Activated naive CD8-positive, alpha-beta T cell treated with anti-CD3 and anti-CD28 coated beads, Interleukin-2, amount 50 U/mL, for 16 hours (primary cell): Measurements from ENCODE around the gene SLC4A9.
"Not testable (repeated sequence)": the region's sequence is repeated elsewhere in the genome, so short reads cannot be mapped to it uniquely, and the experiment has no call there.

Experiments
- DNase-seq: peaks from one replicate; pipeline ENCODE4 v3.0.0-alpha.2; 2020; ENCODE audit warnings: low read depth, low spot score

The SLC4A9 gene

DNA sequence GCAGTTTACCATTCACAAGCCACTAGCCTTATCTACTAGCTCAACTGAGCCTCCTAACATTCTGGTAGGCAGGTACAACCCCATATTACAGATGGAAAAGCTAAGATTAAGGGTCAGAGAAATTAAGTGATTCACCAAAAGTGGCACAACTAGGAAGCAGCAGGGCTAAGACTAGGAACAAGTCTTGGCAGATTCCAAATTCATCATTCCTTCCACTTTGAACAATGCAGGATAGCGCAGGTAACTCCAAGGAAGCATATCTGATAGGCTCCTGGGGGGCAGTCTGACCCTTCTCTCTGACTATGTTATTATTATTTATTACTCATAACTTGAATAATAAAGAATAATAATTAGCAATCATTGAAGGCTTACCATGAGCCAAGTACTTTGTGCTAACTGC is 22.1 kb upstream of the SLC4A9 start:
- DNase-seq = no peak

DNA sequence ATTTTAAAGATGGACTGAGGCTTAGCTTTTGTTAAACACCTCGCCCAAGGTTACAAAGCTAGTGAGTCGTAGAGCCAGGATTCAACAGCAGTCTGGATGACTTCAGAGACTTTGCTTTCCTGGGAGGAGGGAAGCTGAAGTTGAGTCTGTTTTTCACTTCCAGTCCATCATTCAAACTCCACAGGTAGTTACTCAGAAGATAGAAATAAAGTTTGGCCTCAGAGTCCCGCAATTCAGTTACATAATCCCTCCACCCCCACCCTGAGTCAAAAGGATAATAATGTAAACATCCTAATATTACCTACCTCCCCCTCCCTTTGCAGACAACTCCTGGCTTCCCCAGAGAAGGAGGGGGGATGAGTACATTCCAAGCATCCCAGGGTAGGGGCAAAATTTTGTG is 21.7 kb upstream of the SLC4A9 start:
- DNase-seq = no peak

GRCh38 chr5:140338908-140339307 is 21.1 kb upstream of the SLC4A9 start:
- DNase-seq = no peak

- DNase-seq = no peak
Measured at GRCh38 chr5:140339636-140340035, 20.4 kb upstream of the SLC4A9 start.

DNA sequence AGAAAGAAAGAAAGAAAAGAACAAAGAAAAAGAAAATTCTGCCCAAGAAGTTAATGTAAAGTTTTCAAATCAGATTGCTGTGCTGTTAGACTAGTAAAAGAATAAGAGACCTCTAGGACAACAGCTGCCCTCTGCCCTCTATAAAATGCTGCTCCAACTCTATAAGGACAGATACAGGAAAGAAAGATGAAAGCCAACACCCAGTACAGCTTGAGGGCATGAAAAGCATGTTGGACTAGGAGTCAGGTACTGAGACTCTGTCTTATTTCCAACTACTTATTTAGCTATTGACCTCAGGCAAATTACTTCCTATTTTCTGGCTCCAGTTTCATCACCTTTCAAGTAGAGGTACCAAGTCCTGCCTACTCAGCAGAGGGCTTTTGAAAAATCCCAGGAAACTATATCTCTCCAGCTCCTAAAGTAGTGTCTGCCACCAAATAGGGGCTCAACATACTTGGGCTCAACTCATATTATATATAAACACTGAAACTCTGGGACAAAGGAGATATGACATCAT is 19.3 kb upstream of the SLC4A9 start:
- DNase-seq = no peak

GRCh38 chr5:140341591-140341990 is 18.4 kb upstream of the SLC4A9 start:
- DNase-seq = no peak

- DNase-seq = no peak
Measured at GRCh38 chr5:140342287-140342686, 17.7 kb upstream of the SLC4A9 start.

GRCh38 chr5:140342896-140343295 is 17.1 kb upstream of the SLC4A9 start:
- no peak for DNase-seq

DNA sequence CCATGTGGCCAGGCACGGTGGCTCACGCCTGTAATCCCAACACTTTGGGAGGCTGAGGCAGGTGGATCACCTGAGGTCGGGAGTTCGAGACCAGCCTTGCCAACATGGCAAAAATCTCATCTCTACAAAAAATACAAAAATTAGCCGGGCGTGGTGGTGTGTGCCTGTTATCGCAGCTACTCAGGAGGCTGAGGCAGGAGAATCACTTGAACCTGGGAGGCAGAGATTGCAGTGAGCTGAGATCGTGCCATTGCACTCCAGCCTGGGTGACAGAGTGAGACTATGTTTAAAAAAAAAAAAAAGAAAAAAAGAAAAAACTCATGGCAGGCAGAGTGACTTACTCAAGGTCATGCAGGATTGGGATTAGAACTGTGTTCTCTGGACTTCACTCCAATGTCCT is 16.1 kb upstream of the SLC4A9 start:
- not testable (repeated sequence) for DNase-seq

- no peak for DNase-seq
Measured at GRCh38 chr5:140344683-140345423, 15.1 kb upstream of the SLC4A9 start.

DNA sequence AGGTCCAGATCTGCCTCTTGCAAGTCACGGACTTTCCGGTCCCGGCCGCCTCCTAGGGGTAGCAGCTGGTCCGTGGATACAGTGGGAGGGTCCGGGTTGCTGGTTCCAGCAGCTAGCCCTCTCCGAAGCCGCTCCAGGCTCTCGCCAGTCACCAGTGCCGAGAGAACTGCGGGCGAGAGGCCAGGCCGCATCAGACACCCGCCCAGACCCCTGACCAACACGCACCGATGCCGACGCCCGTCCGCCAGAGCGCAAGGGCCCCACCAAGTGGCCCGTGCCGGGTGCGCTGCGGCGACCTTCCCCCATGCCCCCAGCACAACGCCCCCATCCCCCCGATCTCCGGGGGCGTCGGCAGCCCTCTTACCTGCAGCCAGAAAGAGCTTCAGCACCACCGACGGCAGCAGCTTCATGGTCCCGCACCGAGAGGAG is 14.1 kb upstream of the SLC4A9 start:
- DNase-seq = no peak

- DNase-seq = peak; percentile 6
Measured at GRCh38 chr5:140346348-140347221, 13.4 kb upstream of the SLC4A9 start, which contains the start of gene HBEGF. HBEGF (minus strand) TSS chr5:140346603; CDS start chr5:140346328, 275 bp downstream.

- DNase-seq = no peak
Measured at GRCh38 chr5:140347360-140347759, 12.6 kb upstream of the SLC4A9 start.

GRCh38 chr5:140348104-140348503 is 11.9 kb upstream of the SLC4A9 start:
- no peak for DNase-seq

DNA sequence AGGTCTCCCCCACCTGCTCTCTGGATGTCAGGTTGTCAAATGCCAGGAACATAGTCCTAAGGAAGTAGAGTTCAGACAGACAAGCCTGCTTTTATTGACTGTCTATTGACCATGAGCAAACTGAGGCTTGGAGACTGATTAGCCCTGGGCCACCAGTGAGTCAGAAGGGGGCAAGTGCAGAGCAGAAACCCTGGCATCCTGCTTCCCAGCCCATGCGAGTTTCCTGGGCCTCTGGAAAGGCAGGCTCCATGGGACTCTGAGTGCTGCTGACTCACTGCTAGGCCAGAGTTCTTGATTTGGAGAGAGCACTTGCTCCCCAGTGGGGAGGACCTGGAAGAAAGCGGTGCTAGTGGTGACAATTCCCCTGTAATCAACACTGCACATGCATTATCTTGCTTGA is 10.8 kb upstream of the SLC4A9 start:
- no peak for DNase-seq

DNA sequence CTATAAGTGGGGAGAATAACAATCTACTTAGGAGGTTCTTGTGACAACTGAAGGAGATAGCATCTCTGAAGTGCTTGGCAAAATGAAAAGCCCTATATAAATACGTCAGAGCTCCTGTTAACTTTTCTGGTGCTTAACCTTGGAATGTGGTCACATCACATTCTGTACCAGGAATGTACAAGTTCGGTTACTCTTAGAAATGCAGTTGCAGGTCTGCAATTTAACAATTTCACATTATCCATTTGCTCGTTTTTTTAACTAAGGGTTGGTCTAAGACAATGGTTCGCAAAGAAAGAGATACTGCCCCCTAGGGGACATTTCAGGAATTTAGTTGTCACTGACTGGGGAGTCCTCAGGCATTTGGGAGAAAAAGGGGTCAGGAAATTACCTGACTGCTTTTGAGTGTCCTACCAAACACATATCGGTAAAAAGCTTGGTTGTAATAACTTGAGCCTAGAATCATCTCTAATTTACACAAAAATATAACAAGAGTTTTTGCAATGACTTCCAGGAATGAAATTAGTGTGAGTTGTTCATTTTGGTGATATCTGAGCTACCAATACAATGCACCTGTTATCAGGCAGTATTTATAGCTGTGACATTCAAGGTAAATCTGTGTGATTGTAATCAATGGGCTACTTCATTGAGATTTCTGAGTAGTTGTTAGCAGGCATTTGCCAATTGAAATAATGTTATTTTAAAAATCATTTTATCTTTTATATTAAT is 8.2 kb upstream of the SLC4A9 start:
- peak; percentile 38 for DNase-seq

DNA sequence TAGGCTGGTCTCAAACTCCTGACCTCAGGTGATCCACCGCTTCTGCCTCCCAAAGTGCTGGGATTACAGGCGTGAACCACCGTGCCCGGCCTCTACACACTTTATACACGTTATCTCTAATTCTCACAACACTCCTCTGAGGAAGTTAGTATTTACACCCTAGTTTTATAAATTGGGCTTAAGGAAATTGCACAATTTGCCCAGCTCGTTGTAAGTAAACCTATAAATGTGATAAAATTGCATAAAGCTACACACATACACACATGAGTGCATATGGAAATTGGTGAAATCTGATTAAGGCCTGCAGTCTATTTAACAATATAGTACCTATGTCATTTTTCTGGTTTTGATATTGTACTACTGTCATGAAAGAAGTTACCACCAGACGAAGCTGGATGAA is 4.4 kb upstream of the SLC4A9 start:
- no peak for DNase-seq

- no peak for DNase-seq
Measured at GRCh38 chr5:140356853-140357725, 2.9 kb upstream of the SLC4A9 start.

GRCh38 chr5:140357726-140358093 is 2.3 kb upstream of the SLC4A9 start:
- DNase-seq = peak; percentile 42

- DNase-seq = no peak
Measured at GRCh38 chr5:140358738-140359310, 1.2 kb upstream of the SLC4A9 start.
